ENCODE measurements around the gene GABPB2. TPM values are rescaled to one million over a fixed set of nuclear protein-coding genes. Genes with fewer than 3 reads are reported as not detected.
A peak's percentile ranks its signal among the peaks of the same experiment; 100 is the strongest.

The GABPB2 gene
- total RNA-seq, 1 donor from 2014 or later: 11.9 TPM

DNA sequence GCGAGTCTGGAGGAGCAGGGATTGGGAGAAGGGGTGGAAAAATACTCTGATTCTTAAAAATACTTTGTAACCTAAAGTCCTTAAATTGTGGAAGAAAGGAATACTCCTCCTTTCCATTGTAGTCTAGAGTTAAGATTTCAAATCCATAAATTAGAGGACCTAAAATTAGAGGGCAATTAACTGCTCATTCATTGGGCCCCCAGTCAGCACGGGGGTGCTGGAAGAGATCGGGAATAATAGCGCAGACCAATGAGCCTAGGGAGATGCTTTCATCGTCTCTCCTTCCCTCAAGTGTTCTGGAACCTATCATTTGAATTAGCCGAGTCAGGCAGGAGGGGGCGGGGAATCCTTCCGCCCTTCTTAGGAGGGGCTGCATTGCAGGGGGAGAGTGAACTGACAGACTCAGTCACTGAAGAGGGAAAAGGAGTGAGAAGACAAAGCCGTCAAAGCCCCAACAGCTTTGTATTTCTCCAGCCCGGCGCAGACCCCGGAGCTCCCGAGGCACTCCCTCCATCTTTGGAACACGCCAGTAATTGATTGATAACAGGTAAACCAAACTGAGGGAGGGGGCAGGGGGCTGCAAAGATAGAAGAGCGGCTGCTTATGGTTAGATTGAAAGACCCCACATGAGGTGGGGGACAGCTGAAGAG is 10.4 kb upstream of the GABPB2 start, which contains the start of gene MLLT11:
Gene MLLT11 (plus strand): TSS at position 391 of the 650 bp plus-strand sequence. CDS start 6,828 bp downstream, outside the sequence.
- TF ChIP-seq, protein P1, sequence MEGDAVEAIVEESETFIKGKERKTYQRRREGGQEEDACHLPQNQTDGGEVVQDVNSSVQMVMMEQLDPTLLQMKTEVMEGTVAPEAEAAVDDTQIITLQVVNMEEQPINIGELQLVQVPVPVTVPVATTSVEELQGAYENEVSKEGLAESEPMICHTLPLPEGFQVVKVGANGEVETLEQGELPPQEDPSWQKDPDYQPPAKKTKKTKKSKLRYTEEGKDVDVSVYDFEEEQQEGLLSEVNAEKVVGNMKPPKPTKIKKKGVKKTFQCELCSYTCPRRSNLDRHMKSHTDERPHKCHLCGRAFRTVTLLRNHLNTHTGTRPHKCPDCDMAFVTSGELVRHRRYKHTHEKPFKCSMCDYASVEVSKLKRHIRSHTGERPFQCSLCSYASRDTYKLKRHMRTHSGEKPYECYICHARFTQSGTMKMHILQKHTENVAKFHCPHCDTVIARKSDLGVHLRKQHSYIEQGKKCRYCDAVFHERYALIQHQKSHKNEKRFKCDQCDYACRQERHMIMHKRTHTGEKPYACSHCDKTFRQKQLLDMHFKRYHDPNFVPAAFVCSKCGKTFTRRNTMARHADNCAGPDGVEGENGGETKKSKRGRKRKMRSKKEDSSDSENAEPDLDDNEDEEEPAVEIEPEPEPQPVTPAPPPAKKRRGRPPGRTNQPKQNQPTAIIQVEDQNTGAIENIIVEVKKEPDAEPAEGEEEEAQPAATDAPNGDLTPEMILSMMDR (IDR thresholded peaks at IDR 0.05; ENCODE audit: unreplicated experiment): no peak
- no peaks in the 10 kb centered on the region for H3K9me3 Mint-ChIP-seq
- H3K27ac Mint-ChIP-seq: peak within 1 kb of the TSS; percentile 98
- H3K36me3 Mint-ChIP-seq: peaks cover 7% of the 10 kb centered on the region
- H3K4me3 Mint-ChIP-seq: peak within 1 kb of the TSS; percentile 96
- peak; percentile 49 to 74 for DNase-seq (ENCODE audit: low spot score in 2 of 2, unreplicated experiment in 2 of 2)
- H3K27me3 Mint-ChIP-seq (ENCODE audit: low read depth): no peaks in the 10 kb centered on the region
- peaks cover 56% of the 10 kb centered on the region for H3K4me1 Mint-ChIP-seq

- no peaks in the 10 kb centered on the region for H3K9me3 Mint-ChIP-seq
- H3K27me3 Mint-ChIP-seq (ENCODE audit: low read depth): no peaks in the 10 kb centered on the region
- no peak for DNase-seq (ENCODE audit: low spot score in 2 of 2, unreplicated experiment in 2 of 2)
- peak overlapping the region; percentile 98 for H3K27ac Mint-ChIP-seq
- H3K4me3 Mint-ChIP-seq: peak overlapping the region; percentile 96
- TF ChIP-seq, protein P1 (IDR thresholded peaks at IDR 0.05; ENCODE audit: unreplicated experiment): no peak
- peaks cover 5% of the 10 kb centered on the region for H3K36me3 Mint-ChIP-seq
- peaks cover 56% of the 10 kb centered on the region for H3K4me1 Mint-ChIP-seq
Observed at GRCh38 chr1:151060657-151061421, 9.7 kb upstream of the GABPB2 start.

- Mint-ChIP-seq H3K4me1 (peaks cover 48% of the 10 kb centered on the region), H3K27me3 (ENCODE audit: low read depth) (no peaks in the 10 kb centered on the region), H3K9me3 (no peaks in the 10 kb centered on the region), H3K27ac (peak overlapping the region; percentile 98), H3K36me3 (peaks cover 5% of the 10 kb centered on the region), H3K4me3 (peak overlapping the region; percentile 96)
- TF ChIP-seq, protein P1 (IDR thresholded peaks at IDR 0.05; ENCODE audit: unreplicated experiment): no peak
- no peak for DNase-seq (ENCODE audit: low spot score in 2 of 2, unreplicated experiment in 2 of 2)
Observed at GRCh38 chr1:151061704-151062103, 8.9 kb upstream of the GABPB2 start.

DNA sequence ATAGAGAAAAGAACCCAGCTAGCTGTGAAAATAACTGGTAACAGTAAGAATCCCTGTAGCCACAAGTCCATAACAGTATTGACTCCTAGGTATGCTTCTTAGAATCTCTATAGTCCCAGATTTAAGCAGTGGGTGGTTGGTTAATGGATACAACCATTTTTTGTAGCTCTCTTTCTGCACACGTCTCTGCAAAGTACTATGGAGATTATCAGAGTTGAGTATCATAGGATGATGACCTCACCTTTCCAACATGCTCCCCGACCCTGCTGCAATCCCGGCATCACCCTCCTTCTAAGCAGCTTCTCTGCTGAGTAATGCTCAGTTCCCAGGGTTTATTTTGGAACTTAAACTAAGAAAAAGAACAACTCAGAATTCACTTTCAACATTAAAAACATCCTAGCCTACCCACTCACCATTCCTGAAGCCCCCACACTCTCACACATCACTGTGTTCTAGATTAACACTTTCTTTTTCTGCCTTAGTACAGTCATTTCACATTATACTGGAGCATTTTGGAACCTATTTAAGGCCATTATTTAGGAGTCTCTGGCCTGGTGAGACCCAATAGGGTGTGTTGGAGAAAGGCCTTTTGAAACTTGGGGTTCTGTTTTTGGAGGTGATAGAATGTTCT is 7.7 kb upstream of the GABPB2 start:
- Mint-ChIP-seq H3K27me3 (ENCODE audit: low read depth) (no peaks in the 10 kb centered on the region), H3K27ac (peak overlapping the region; percentile 98), H3K4me1 (peaks cover 37% of the 10 kb centered on the region), H3K36me3 (peaks cover 5% of the 10 kb centered on the region), H3K4me3 (peak overlapping the region; percentile 96), H3K9me3 (no peaks in the 10 kb centered on the region)
- no peak for DNase-seq (ENCODE audit: low spot score in 2 of 2, unreplicated experiment in 2 of 2)
- TF ChIP-seq, protein P1 (IDR thresholded peaks at IDR 0.05; ENCODE audit: unreplicated experiment): no peak

DNA sequence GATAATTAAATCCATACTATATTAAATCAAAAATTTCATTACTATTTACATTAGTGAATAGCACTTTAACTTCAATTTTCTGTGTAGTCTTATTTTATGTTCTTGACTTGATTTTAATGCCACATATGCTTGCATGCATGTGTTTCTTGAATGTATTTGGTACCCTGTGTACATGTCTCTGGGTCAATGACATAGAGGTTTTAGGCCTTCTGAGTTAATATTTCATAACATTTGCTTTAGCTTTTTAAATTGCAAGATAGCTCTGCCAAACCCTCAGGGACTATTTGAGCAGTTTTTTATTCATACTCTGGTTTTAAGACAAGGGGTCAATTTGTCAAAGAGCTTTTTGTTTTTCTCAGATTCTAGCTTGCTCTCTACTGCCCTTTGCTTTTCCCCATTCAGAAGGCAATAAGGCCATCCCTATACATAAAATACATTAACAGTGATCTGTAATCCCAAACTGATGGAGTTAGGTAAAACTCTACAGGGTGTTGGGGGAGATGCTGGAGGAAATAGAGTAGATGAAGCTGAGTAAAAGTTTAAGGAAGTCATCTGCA is 5.4 kb upstream of the GABPB2 start:
- Mint-ChIP-seq H3K27ac (peak overlapping the region; percentile 25), H3K4me1 (peaks cover 33% of the 10 kb centered on the region), H3K27me3 (ENCODE audit: low read depth) (no peaks in the 10 kb centered on the region), H3K9me3 (no peaks in the 10 kb centered on the region), H3K4me3 (no peak overlapping the region), H3K36me3 (peaks cover 9% of the 10 kb centered on the region)
- TF ChIP-seq, protein P1 (IDR thresholded peaks at IDR 0.05; ENCODE audit: unreplicated experiment): no peak
- DNase-seq (ENCODE audit: low spot score in 2 of 2, unreplicated experiment in 2 of 2): no peak

Data from mesothelial cell of epicardium (in vitro differentiated cells).